GM12878 (cell line): Measurements from ENCODE around the gene MS4A1.

ENCODE experiments used
- BCL3 ChIP-seq: IDR thresholded peaks from 2 replicates; pipeline ENCODE4 v1.6.1; 2011; ENCODE audit warnings: borderline replicate concordance, low read depth, mild to moderate bottlenecking, moderate library complexity, low read length; ENCODE audit not compliant: insufficient read depth, poor library complexity, severe bottlenecking
- CBFB ChIP-seq: IDR thresholded peaks from 2 replicates; pipeline ENCODE4 v1.6.1; 2016; ENCODE audit warnings: antibody characterized with exemption, low read depth
- CTCF ChIP-seq, 3 experiments: IDR thresholded peaks in 2 of 3; conservative IDR thresholded peaks in 1 of 3; 2 replicates each; pipeline ENCODE4 v1.5.1; 2011; ENCODE audit warnings: low read depth in 3 of 3, low read length in 3 of 3, mild to moderate bottlenecking in 3 of 3, control low read depth in 2 of 3, moderate library complexity in 2 of 3, inconsistent platforms in 1 of 3, mixed read lengths in 1 of 3; ENCODE audit not compliant: control insufficient read depth in 2 of 3, insufficient read depth in 1 of 3; ENCODE audit errors: extremely low read depth in 1 of 3
- EED ChIP-seq: sonication (generic); IDR thresholded peaks from 2 replicates; pipeline ENCODE4 v1.6.1; 2016; ENCODE audit warnings: antibody characterized with exemption, low read depth
- FOXM1 ChIP-seq: IDR thresholded peaks from 2 replicates; pipeline ENCODE4 v1.6.1; 2012; ENCODE audit warnings: low read depth, mild to moderate bottlenecking, inconsistent platforms, low read length, moderate library complexity
- GABPA ChIP-seq: IDR thresholded peaks from 2 replicates; pipeline ENCODE4 v1.6.1; 2014; ENCODE audit warnings: antibody characterized with exemption, low read depth, mild to moderate bottlenecking, inconsistent platforms
- JUNB ChIP-seq: IDR thresholded peaks from 2 replicates; pipeline ENCODE4 v1.6.1; 2016; ENCODE audit warnings: antibody characterized with exemption, mild to moderate bottlenecking
- MEF2A ChIP-seq: IDR thresholded peaks from 2 replicates; pipeline ENCODE4 v1.6.1; 2011; ENCODE audit warnings: low read depth, mild to moderate bottlenecking, low read length, moderate library complexity; ENCODE audit not compliant: insufficient read depth
- MTA2 ChIP-seq: fragments of 450-650 bp; IDR thresholded peaks from 2 replicates; pipeline ENCODE4 v1.6.1; 2016; ENCODE audit warnings: low read depth, mild to moderate bottlenecking, moderate library complexity
- POLR2AphosphoS5 ChIP-seq: IDR thresholded peaks from 2 replicates; pipeline ENCODE4 v1.6.1; 2011; ENCODE audit warnings: mild to moderate bottlenecking, low read length, inconsistent platforms
- RCOR1 ChIP-seq: conservative IDR thresholded peaks from 2 replicates; pipeline ENCODE4 v1.6.1; 2012; ENCODE audit warnings: low read depth, low read length, improper control_type of control experiment
- TAF1 ChIP-seq: IDR thresholded peaks from 2 replicates; pipeline ENCODE4 v1.6.1; 2011; ENCODE audit warnings: mild to moderate bottlenecking, low read depth, low read length, borderline replicate concordance
- ZBTB11 ChIP-seq: fragments of 450-650 bp; formaldehyde crosslinking; IDR thresholded peaks from 2 replicates; pipeline ENCODE4 v1.5.0; 2022; ENCODE audit warnings: mild to moderate bottlenecking, missing genetic modification characterization
- TF ChIP-seq, protein P1 (sequence below): IDR thresholded peaks from 2 replicates; pipeline ENCODE4 v1.6.1; 2011; ENCODE audit warnings: low read depth, low read length, improper control_type of control experiment, borderline replicate concordance

GRCh38 chr11:60457576-60457975 is 1.9 kb downstream of the MS4A1 start:
- TF ChIP-seq CTCF (IDR thresholded peaks at IDR 0.05 in 2 of 3, conservative IDR thresholded peaks at IDR 0.05 in 1 of 3; ENCODE audit: control insufficient read depth in 2 of 3, extremely low read depth in 1 of 3, insufficient read depth in 1 of 3, low read depth in 3 of 3, low read length in 3 of 3) (no peak), ZBTB11 (CRISPR knock-in tag) (no peak), FOXM1 (peak; percentile 42; the same call in 1 of the 2 replicates), CBFB (peak; percentile 31; the same call in 1 of the 2 replicates), POLR2AphosphoS5 (peak; percentile 93), GABPA (no peak), MTA2 (peak; percentile 70), EED (peak; percentile 66), TAF1 (0 out of 2 replicates have a peak, but pooled peaks have one; percentile 48), MEF2A (0 out of 2 replicates have a peak, but pooled peaks have one; percentile 31), RCOR1 (no peak), JUNB (0 out of 2 replicates have a peak, but pooled peaks have one; percentile 15), BCL3 (peak; percentile 51)
- TF ChIP-seq, protein P1, sequence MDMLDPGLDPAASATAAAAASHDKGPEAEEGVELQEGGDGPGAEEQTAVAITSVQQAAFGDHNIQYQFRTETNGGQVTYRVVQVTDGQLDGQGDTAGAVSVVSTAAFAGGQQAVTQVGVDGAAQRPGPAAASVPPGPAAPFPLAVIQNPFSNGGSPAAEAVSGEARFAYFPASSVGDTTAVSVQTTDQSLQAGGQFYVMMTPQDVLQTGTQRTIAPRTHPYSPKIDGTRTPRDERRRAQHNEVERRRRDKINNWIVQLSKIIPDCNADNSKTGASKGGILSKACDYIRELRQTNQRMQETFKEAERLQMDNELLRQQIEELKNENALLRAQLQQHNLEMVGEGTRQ: no peak
